Sigmoid colon (tissue), 7 donors: ENCODE results near the gene PRDM16. TPM values are rescaled to one million over a fixed set of nuclear protein-coding genes. Genes with fewer than 3 reads are reported as not detected.

Experiments used
- DNase-seq: peaks from one replicate; pipeline ENCODE4 v3.0.0-alpha.2; 2019
- H3K27ac ChIP-seq, 4 donors: fragments of 200-600 bp; sonication (generic); one replicate each; pipeline ENCODE4 v1.5.1; 2016 to 2019; ENCODE audit warnings: mild to moderate bottlenecking in 1 of 4
- H3K27me3 ChIP-seq, 3 donors: fragments of 200-600 bp; sonication (generic); one replicate each; pipeline ENCODE4 v1.5.1; 2019; ENCODE audit warnings: mild to moderate bottlenecking in 1 of 3
- H3K36me3 ChIP-seq, 4 donors: fragments of 200-600 bp; sonication (generic); one replicate each; pipeline ENCODE4 v1.5.1; 2016 to 2019
- H3K4me1 ChIP-seq, 4 donors: fragments of 200-600 bp; sonication (generic); one replicate each; pipeline ENCODE4 v1.5.1; 2017 to 2019
- H3K4me3 ChIP-seq, 4 donors: fragments of 200-600 bp; sonication (generic); one replicate each; pipeline ENCODE4 v1.5.1; 2017 to 2019; ENCODE audit warnings: mild to moderate bottlenecking in 2 of 4, moderate library complexity in 1 of 4
- H3K9me3 ChIP-seq, 4 donors: fragments of 200-600 bp in 3 of 4; sonication (generic) in 3 of 4; one replicate each; pipeline versions ENCODE4 v1.5.1 to v1.6.1; 2013 to 2019
- CTCF ChIP-seq, 4 experiments: fragments of 450-650 bp in 3 of 4; fragments of 200-600 bp in 1 of 4; IDR thresholded peaks; one replicate each; pipeline ENCODE4 v1.5.1; 2016 to 2019; ENCODE audit warnings: antibody characterized with exemption in 4 of 4, mild to moderate bottlenecking in 3 of 4, moderate library complexity in 2 of 4
- EP300 ChIP-seq, 4 donors: sonication (generic); formaldehyde crosslinking; IDR thresholded peaks; one replicate each; pipeline ENCODE4 v1.6.1; 2017; ENCODE audit warnings: antibody characterized with exemption in 4 of 4
- POLR2A ChIP-seq, 2 donors: fragments of 450-650 bp; IDR thresholded peaks; one replicate each; pipeline ENCODE4 v1.6.1; 2016; ENCODE audit warnings: antibody characterized with exemption in 2 of 2, mild to moderate bottlenecking in 2 of 2, moderate library complexity in 2 of 2
- POLR2AphosphoS5 ChIP-seq, 4 donors: sonication (generic); formaldehyde crosslinking; IDR thresholded peaks; one replicate each; pipeline ENCODE4 v1.6.1; 2017; ENCODE audit warnings: antibody characterized with exemption in 4 of 4
- WGBS, 2 donors: extraction: QIAGEN DNeasy Blood & Tissue Kit; methylation state at CpG; one replicate each; pipeline ENCODE4 v1.1.7; 2013; 5-methylcytosine and 5-hydroxymethylcytosine counted together
- intact Hi-C: fragments of 100-400 bp; cut with DNase I; formaldehyde crosslinking; loops from one replicate; pipeline ENCODE4 v1.15.1; 2023
- polyA plus RNA-seq, 3 donors: library from polyadenylated mRNA; stranded (reverse); fragments of 200-250 nt; gene quantifications; one replicate each; pipeline ENCODE4 v1.2.3, GENCODE V29; 2013
- total RNA-seq, 4 donors: library from RNA; depleted of rRNA; stranded (reverse); fragments of >200 nt; gene quantifications; one replicate each; pipeline ENCODE4 v1.1.0, GENCODE V29; 2016
- donor health status: healthy with polysubstance abuse.
- donor health status: Bipolar disorder and iron deficiency.
- donor health status: healthy.

Gene PRDM16
- total and polyA plus RNA-seq, 7 donors = under 0.01 to 1.7 (median 0.49) TPM

- no peak for DNase-seq
- H3K36me3 ChIP-seq = no peaks in the 10 kb centered on the region
- WGBS, 2 donors = 74 to 79% methylated on average over 39 of the region's 39 CpGs
- H3K9me3 ChIP-seq = no peaks in the 10 kb centered on the region
- peaks cover 30 to 84% (median 50%) of the 10 kb centered on the region in 3 donors for H3K27me3 ChIP-seq
- H3K27ac ChIP-seq = no peak overlapping the region
- TF ChIP-seq POLR2A (IDR thresholded peaks at IDR 0.05) (no peak), EP300 (IDR thresholded peaks at IDR 0.05) (no peak), CTCF (IDR thresholded peaks at IDR 0.05) (no peak), POLR2AphosphoS5 (IDR thresholded peaks at IDR 0.05) (no peak)
- intact Hi-C loops = no loop called here
- H3K4me1 ChIP-seq = peaks cover 0 to 13% (median 6%) of the 10 kb centered on the region in 4 donors
- no peak overlapping the region for H3K4me3 ChIP-seq
Observed at GRCh38 chr1:3145532-3146325, 76.7 kb downstream of the PRDM16 start.

GRCh38 chr1:3146458-3146857 is 77.5 kb downstream of the PRDM16 start:
- Histone ChIP-seq H3K27me3 (peaks cover 23 to 77% (median 45%) of the 10 kb centered on the region in 3 donors), H3K4me3 (no peak overlapping the region), H3K36me3 (no peaks in the 10 kb centered on the region), H3K9me3 (no peaks in the 10 kb centered on the region), H3K27ac (no peak overlapping the region), H3K4me1 (peaks cover 0 to 12% (median 5%) of the 10 kb centered on the region in 4 donors)
- WGBS, 2 donors = 93 to 94% methylated on average over 14 of the region's 14 CpGs
- intact Hi-C loops = no loop called here
- DNase-seq = no peak
- no peak for TF ChIP-seq POLR2AphosphoS5 (IDR thresholded peaks at IDR 0.05)
- no peak for TF ChIP-seq CTCF (IDR thresholded peaks at IDR 0.05)
- TF ChIP-seq EP300 (IDR thresholded peaks at IDR 0.05) = no peak
- TF ChIP-seq POLR2A (IDR thresholded peaks at IDR 0.05) = no peak

GRCh38 chr1:3146907-3147306 is 77.9 kb downstream of the PRDM16 start:
- H3K27me3 ChIP-seq = peaks cover 20 to 75% (median 40%) of the 10 kb centered on the region in 3 donors
- H3K4me1 ChIP-seq = peaks cover 0 to 12% (median 5%) of the 10 kb centered on the region in 4 donors
- intact Hi-C loops = no loop called here
- no peak overlapping the region for H3K4me3 ChIP-seq
- 93 to 94% methylated on average over 19 of the region's 19 CpGs for WGBS, 2 donors
- no peaks in the 10 kb centered on the region for H3K36me3 ChIP-seq
- TF ChIP-seq CTCF (IDR thresholded peaks at IDR 0.05) (no peak), POLR2A (IDR thresholded peaks at IDR 0.05) (no peak), POLR2AphosphoS5 (IDR thresholded peaks at IDR 0.05) (no peak), EP300 (IDR thresholded peaks at IDR 0.05) (no peak)
- DNase-seq = no peak
- H3K9me3 ChIP-seq = no peaks in the 10 kb centered on the region
- H3K27ac ChIP-seq = no peak overlapping the region

- no peak overlapping the region for H3K4me3 ChIP-seq
- no peak overlapping the region for H3K27ac ChIP-seq
- intact Hi-C loops = no loop called here
- no peaks in the 10 kb centered on the region for H3K36me3 ChIP-seq
- no peaks in the 10 kb centered on the region for H3K9me3 ChIP-seq
- H3K4me1 ChIP-seq = peaks cover 0 to 12% (median 5%) of the 10 kb centered on the region in 4 donors
- WGBS, 2 donors = 85 to 88% methylated on average over 6 of the region's 6 CpGs
- DNase-seq = no peak
- TF ChIP-seq CTCF (IDR thresholded peaks at IDR 0.05) = no peak
- no peak for TF ChIP-seq POLR2AphosphoS5 (IDR thresholded peaks at IDR 0.05)
- TF ChIP-seq POLR2A (IDR thresholded peaks at IDR 0.05) = no peak
- TF ChIP-seq EP300 (IDR thresholded peaks at IDR 0.05) = no peak
- H3K27me3 ChIP-seq = peaks cover 12 to 63% (median 27%) of the 10 kb centered on the region in 3 donors
Observed at GRCh38 chr1:3148171-3148570, 79.2 kb downstream of the PRDM16 start.
